Uterus (tissue), 2 donors: ENCODE data around the gene CLEC4F.

ENCODE experiments used
- CTCF ChIP-seq, 4 experiments: fragments of 200-600 bp in 2 of 4; fragments of 450-650 bp in 2 of 4; sonication (generic) in 2 of 4; IDR thresholded peaks; one replicate each; pipeline ENCODE4 v1.5.1; 2016 to 2019; ENCODE audit warnings: antibody characterized with exemption in 4 of 4, mild to moderate bottlenecking in 2 of 4, moderate library complexity in 1 of 4
- POLR2A ChIP-seq, 2 donors: fragments of 450-650 bp; IDR thresholded peaks; one replicate each; pipeline ENCODE4 v1.6.1; 2016; ENCODE audit warnings: antibody characterized with exemption in 2 of 2, mild to moderate bottlenecking in 1 of 2, moderate library complexity in 1 of 2

GRCh38 chr2:70796262-70796661 is 24.1 kb downstream of the CLEC4F start:
- TF ChIP-seq CTCF (IDR thresholded peaks at IDR 0.05) (no peak), POLR2A (IDR thresholded peaks at IDR 0.05) (no peak)
